ENCODE measurements around the gene DNAJC7. TPM values are rescaled to one million over a fixed set of nuclear protein-coding genes. Genes with fewer than 3 reads are reported as not detected.

Gene DNAJC7
- total RNA-seq, 1 experiment from 2014 or later, result 130 TPM

DNA sequence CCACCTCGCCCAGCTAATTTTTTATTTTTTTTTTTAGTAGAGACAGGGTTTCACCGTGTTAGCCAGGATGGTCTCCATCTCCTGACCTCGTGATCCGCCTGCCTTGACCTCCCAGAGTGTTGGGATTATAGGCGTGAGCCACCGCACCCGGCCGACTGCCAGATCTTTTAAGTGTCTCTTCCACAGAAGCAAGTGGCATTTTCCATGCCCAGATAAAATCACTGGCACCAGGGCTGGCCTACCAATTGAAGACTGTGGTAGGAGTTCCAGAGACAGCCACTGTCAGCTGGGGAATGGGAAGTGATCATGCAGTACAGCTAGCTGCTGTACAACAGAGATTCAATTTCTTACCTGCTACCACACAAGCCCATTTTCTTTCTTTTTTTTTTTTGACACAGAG, 32.8 kb downstream of the DNAJC7 start:
- Mint-ChIP-seq H3K27ac (ENCODE audit: low read depth, unreplicated experiment) (no peak overlapping the region), H3K4me3 (ENCODE audit: unreplicated experiment) (no peak overlapping the region), H3K27me3 (ENCODE audit: insufficient read depth, unreplicated experiment) (no peaks in the 10 kb centered on the region), H3K4me1 (ENCODE audit: insufficient read depth, unreplicated experiment) (no peaks in the 10 kb centered on the region), H3K9me3 (ENCODE audit: unreplicated experiment) (no peaks in the 10 kb centered on the region), H3K36me3 (ENCODE audit: insufficient read depth, unreplicated experiment) (peaks cover 100% of the 10 kb centered on the region)
- TF ChIP-seq, protein P1, sequence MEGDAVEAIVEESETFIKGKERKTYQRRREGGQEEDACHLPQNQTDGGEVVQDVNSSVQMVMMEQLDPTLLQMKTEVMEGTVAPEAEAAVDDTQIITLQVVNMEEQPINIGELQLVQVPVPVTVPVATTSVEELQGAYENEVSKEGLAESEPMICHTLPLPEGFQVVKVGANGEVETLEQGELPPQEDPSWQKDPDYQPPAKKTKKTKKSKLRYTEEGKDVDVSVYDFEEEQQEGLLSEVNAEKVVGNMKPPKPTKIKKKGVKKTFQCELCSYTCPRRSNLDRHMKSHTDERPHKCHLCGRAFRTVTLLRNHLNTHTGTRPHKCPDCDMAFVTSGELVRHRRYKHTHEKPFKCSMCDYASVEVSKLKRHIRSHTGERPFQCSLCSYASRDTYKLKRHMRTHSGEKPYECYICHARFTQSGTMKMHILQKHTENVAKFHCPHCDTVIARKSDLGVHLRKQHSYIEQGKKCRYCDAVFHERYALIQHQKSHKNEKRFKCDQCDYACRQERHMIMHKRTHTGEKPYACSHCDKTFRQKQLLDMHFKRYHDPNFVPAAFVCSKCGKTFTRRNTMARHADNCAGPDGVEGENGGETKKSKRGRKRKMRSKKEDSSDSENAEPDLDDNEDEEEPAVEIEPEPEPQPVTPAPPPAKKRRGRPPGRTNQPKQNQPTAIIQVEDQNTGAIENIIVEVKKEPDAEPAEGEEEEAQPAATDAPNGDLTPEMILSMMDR (IDR thresholded peaks at IDR 0.05; ENCODE audit: unreplicated experiment), result no peak
- no peak for DNase-seq (ENCODE audit: unreplicated experiment)
- POLR2A ChIA-PET, result interaction anchor here (1.0 to 1.6 kb wide), 5 partner anchors 8 to 18 kb away, joined by 3 to 8 read pairs (median 4); partner anchors contain the start of gene CNP
- no TSS peak for BruUV-seq (replicated peaks)
- intact Hi-C loops (cut with micrococcal nuclease), result no loop called here
- CTCF ChIA-PET, result no interaction called here

DNA sequence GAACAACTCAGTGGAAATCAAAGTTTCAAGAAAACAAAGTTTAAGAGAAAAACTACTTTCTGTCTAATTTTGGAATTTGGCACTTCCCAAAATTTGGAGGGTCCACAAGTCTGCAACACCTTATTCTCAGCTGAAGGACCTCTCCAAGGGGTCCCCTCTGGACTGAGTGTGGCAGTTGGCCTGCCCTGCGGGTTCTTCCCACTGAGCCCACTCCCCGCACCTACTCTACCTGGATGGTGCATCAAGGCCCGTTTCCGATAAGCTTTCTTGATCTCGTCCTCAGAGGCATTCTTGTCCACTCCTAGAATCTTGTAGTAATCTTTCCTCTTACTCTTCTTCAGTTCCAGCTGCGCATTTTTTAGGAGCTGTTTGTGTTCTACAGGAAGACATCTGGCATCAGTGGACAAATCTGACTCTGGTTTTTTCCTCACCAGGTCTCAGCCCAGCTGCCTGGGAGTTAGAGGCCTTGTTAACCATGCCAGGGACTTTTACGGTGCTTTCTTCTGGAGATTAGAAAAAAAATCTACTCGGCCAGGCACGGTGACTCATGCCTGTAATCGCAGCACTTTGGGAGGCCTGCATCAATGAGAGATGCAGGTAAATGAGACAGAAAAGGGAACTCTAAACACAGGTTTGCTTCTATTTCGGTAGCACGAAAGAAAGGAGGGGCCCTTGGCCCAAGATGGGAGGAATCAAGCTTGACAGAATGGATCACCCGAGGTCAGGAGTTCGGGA, 35.0 kb downstream of the DNAJC7 start:
- CTCF ChIA-PET, result interaction anchor here (0.8 kb wide), 1 partner anchor 65 kb away, joined by 3 read pairs; no protein-coding TSS in a partner anchor
- H3K36me3 Mint-ChIP-seq (ENCODE audit: insufficient read depth, unreplicated experiment), result peaks cover 99% of the 10 kb centered on the region

DNA sequence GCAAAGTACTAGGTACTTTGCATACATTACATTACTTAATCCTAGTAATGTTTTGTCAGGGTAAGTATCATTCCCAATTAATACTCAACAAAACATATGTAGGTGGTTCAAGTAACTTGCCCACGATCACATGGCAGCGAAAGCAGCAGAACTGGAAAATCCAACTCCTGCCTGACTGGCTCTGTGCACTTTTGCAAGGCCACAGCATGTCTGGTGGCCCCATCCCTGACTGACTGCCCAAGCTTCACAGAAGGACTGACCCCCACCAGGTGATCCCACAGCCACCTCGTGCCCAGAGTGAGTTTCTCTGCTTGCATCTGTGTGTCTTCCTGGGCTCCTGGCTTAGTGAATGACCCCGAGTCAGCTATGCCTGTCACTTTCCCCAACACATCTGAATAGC, 39.2 kb downstream of the DNAJC7 start:
- Mint-ChIP-seq H3K36me3 (ENCODE audit: insufficient read depth, unreplicated experiment) (peaks cover 97% of the 10 kb centered on the region), H3K27ac (ENCODE audit: low read depth, unreplicated experiment) (no peak overlapping the region), H3K27me3 (ENCODE audit: insufficient read depth, unreplicated experiment) (no peaks in the 10 kb centered on the region), H3K4me3 (ENCODE audit: unreplicated experiment) (no peak overlapping the region), H3K9me3 (ENCODE audit: unreplicated experiment) (no peaks in the 10 kb centered on the region), H3K4me1 (ENCODE audit: insufficient read depth, unreplicated experiment) (no peaks in the 10 kb centered on the region)
- ChIA-PET POLR2A (interaction anchor here (0.6 to 4.0 kb wide), 2 partner anchors 11 to 22 kb away, joined by 3 to 22 read pairs; partner anchors contain the start of gene CNP), CTCF (interaction anchor here (0.7 to 2.9 kb wide), 3 partner anchors 15 to 22 kb away, joined by 3 to 11 read pairs (median 3); no protein-coding TSS in a partner anchor)
- intact Hi-C loops (cut with micrococcal nuclease), result no loop called here
- no TSS peak for BruUV-seq (replicated peaks)
- TF ChIP-seq, protein P1 (IDR thresholded peaks at IDR 0.05; ENCODE audit: unreplicated experiment), result no peak
- no peak for DNase-seq (ENCODE audit: unreplicated experiment)

More for the DNA sequence above, 35.0 kb downstream of the DNAJC7 start:
- POLR2A ChIA-PET, result interaction anchor here (0.8 to 1.3 kb wide), 2 partner anchors 8 to 13 kb away, joined by 4 to 7 read pairs; no protein-coding TSS in a partner anchor
- Mint-ChIP-seq H3K27me3 (ENCODE audit: insufficient read depth, unreplicated experiment) (no peaks in the 10 kb centered on the region), H3K4me3 (ENCODE audit: unreplicated experiment) (no peak overlapping the region), H3K27ac (ENCODE audit: low read depth, unreplicated experiment) (no peak overlapping the region), H3K9me3 (ENCODE audit: unreplicated experiment) (no peaks in the 10 kb centered on the region), H3K4me1 (ENCODE audit: insufficient read depth, unreplicated experiment) (no peaks in the 10 kb centered on the region)
- intact Hi-C loops (cut with micrococcal nuclease), result no loop called here
- TF ChIP-seq, protein P1 (IDR thresholded peaks at IDR 0.05; ENCODE audit: unreplicated experiment), result no peak
- DNase-seq (ENCODE audit: unreplicated experiment), result no peak
- no TSS peak for BruUV-seq (replicated peaks)

DNA sequence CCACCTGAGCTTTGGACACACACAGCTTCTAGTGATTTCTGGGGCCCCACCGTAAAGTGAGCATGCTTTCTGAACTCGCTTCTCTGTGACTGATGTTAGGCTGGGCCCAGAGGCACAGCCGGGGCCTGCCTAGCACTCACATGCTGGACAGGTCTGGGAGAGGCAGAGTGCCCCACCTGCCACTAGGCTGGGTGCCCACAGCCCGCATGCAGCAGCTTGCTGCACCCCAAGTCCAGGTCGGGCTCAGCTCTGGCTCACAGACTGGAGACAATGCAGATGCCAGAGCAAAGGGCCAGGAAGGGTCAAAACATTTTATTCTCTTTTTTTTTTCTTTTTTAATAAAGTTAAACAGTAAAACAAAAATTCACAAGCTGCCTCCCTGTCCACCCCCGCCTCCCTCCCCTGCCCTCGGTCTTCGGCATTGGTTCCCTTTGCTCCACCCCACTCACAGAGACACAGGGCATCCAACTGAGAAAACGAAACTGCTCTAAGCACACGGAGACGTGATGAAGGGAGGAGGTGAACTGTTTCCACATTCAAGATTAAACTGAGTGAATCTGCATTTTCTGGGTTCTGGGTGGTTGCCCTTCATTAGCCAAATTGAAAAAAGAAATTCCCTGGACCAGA, 41.0 kb downstream of the DNAJC7 start:
- Mint-ChIP-seq H3K9me3 (ENCODE audit: unreplicated experiment) (no peaks in the 10 kb centered on the region), H3K27me3 (ENCODE audit: insufficient read depth, unreplicated experiment) (no peaks in the 10 kb centered on the region), H3K27ac (ENCODE audit: low read depth, unreplicated experiment) (no peak overlapping the region), H3K4me1 (ENCODE audit: insufficient read depth, unreplicated experiment) (no peaks in the 10 kb centered on the region), H3K4me3 (ENCODE audit: unreplicated experiment) (no peak overlapping the region), H3K36me3 (ENCODE audit: insufficient read depth, unreplicated experiment) (peaks cover 97% of the 10 kb centered on the region)
- no TSS peak for BruUV-seq (replicated peaks)
- CTCF ChIA-PET, result interaction anchor here (0.6 to 1.4 kb wide), 2 partner anchors 13 to 35 kb away, joined by 3 read pairs; no protein-coding TSS in a partner anchor
- POLR2A ChIA-PET, result interaction anchor here (1.1 to 4.0 kb wide), 4 partner anchors 8 to 41 kb away, joined by 3 to 22 read pairs (median 7); partner anchors contain the start of genes CNP and DNAJC7
- intact Hi-C loops (cut with micrococcal nuclease), result no loop called here
- TF ChIP-seq, protein P1 (IDR thresholded peaks at IDR 0.05; ENCODE audit: unreplicated experiment), result no peak
- no peak for DNase-seq (ENCODE audit: unreplicated experiment)
